Upper lobe of left lung (tissue), 4 donors: ENCODE data around the gene CDK11A.
A peak's percentile ranks its signal among the peaks of the same experiment; 100 is the strongest.

Source experiments
- CTCF ChIP-seq, 6 experiments: fragments of 450-650 bp in 4 of 6; fragments of 200-600 bp in 2 of 6; sonication (generic) in 2 of 6; IDR thresholded peaks; one replicate each; pipeline ENCODE4 v1.5.1; 2016 to 2019; ENCODE audit warnings: antibody characterized with exemption in 6 of 6
- EP300 ChIP-seq, 4 donors: sonication (generic); formaldehyde crosslinking; IDR thresholded peaks; one replicate each; pipeline ENCODE4 v1.5.1; 2017; ENCODE audit warnings: antibody characterized with exemption in 4 of 4, control low read depth in 2 of 4
- POLR2A ChIP-seq, 4 donors: fragments of 450-650 bp; IDR thresholded peaks; one replicate each; pipeline ENCODE4 v1.5.1; 2016 to 2017; ENCODE audit warnings: antibody characterized with exemption in 4 of 4, mild to moderate bottlenecking in 2 of 4
- POLR2AphosphoS5 ChIP-seq, 2 donors: sonication (generic); formaldehyde crosslinking; IDR thresholded peaks; one replicate each; pipeline ENCODE4 v1.5.1; 2017; ENCODE audit warnings: antibody characterized with exemption in 2 of 2

GRCh38 chr1:1758692-1759455, 34.7 kb upstream of the CDK11A start:
- TF ChIP-seq POLR2A (IDR thresholded peaks at IDR 0.05) (peak in 1 of 4 donors; percentile 54), CTCF (IDR thresholded peaks at IDR 0.05) (no peak), EP300 (IDR thresholded peaks at IDR 0.05) (no peak), POLR2AphosphoS5 (IDR thresholded peaks at IDR 0.05) (peak; percentile 37 to 63)
